Urothelium cell line (cell line): ENCODE data around the gene MICAL3.

Source experiments
- DNase-seq: peaks from one replicate; pipeline ENCODE4 v3.0.0; 2011; ENCODE audit warnings: low spot score, mixed read lengths
- FAIRE-seq: peaks from 2 replicates; lab custom pipeline; 2011; peaks lifted over from hg19 to GRCh38; lab: Jason Lieb, UNC

Gene MICAL3

GRCh38 chr22:17919276-17920144 lies 104.9 kb downstream of the MICAL3 start:
- DNase-seq (no peak), FAIRE-seq (no peak)

GRCh38 chr22:17918840-17919239 lies 105.5 kb downstream of the MICAL3 start:
- no peak for FAIRE-seq
- peak; percentile 43 for DNase-seq

GRCh38 chr22:17917490-17917983 lies 106.8 kb downstream of the MICAL3 start:
- DNase-seq, result no peak
- FAIRE-seq, result no peak

GRCh38 chr22:17916226-17916889 lies 108.0 kb downstream of the MICAL3 start:
- FAIRE-seq, result no peak
- no peak for DNase-seq

- DNase-seq (no peak), FAIRE-seq (no peak)
Observed at GRCh38 chr22:17915676-17916075, 108.7 kb downstream of the MICAL3 start.

- FAIRE-seq, result no peak
Observed at GRCh38 chr22:17915188-17915587, 109.2 kb downstream of the MICAL3 start.

GRCh38 chr22:17914474-17914873 lies 109.9 kb downstream of the MICAL3 start:
- FAIRE-seq (no peak), DNase-seq (no peak)

More at GRCh38 chr22:17915188-17915587, 109.2 kb downstream of the MICAL3 start:
- no peak for DNase-seq

GRCh38 chr22:17913801-17914347 lies 110.5 kb downstream of the MICAL3 start:
- no peak for DNase-seq
- no peak for FAIRE-seq

- no peak for FAIRE-seq
- DNase-seq, result no peak
Observed at GRCh38 chr22:17912945-17913721, 111.2 kb downstream of the MICAL3 start.

GRCh38 chr22:17911887-17912286 lies 112.5 kb downstream of the MICAL3 start:
- no peak for DNase-seq
- FAIRE-seq, result no peak

GRCh38 chr22:17911312-17911705 lies 113.1 kb downstream of the MICAL3 start:
- FAIRE-seq, result no peak
- DNase-seq, result no peak

- no peak for FAIRE-seq
- DNase-seq, result peak; percentile 70
Observed at GRCh38 chr22:17910561-17911311, 113.6 kb downstream of the MICAL3 start.

GRCh38 chr22:17907748-17908051 lies 116.7 kb downstream of the MICAL3 start:
- DNase-seq, result no peak
- no peak for FAIRE-seq

- DNase-seq (no peak), FAIRE-seq (no peak)
Observed at GRCh38 chr22:17906978-17907747, 117.2 kb downstream of the MICAL3 start.

- FAIRE-seq, result no peak
Observed at GRCh38 chr22:17905445-17905844, 118.9 kb downstream of the MICAL3 start.

GRCh38 chr22:17903564-17904295 lies 120.6 kb downstream of the MICAL3 start:
- DNase-seq (no peak), FAIRE-seq (no peak)

More at GRCh38 chr22:17905445-17905844, 118.9 kb downstream of the MICAL3 start:
- no peak for DNase-seq

- no peak for DNase-seq
- no peak for FAIRE-seq
Observed at GRCh38 chr22:17902960-17903359, 121.4 kb downstream of the MICAL3 start.

GRCh38 chr22:17898375-17898774 lies 126.0 kb downstream of the MICAL3 start:
- DNase-seq (no peak), FAIRE-seq (no peak)

- DNase-seq (no peak), FAIRE-seq (no peak)
Observed at GRCh38 chr22:17897858-17898257, 126.5 kb downstream of the MICAL3 start.
